Urothelium cell line (cell line): ENCODE data around the gene PRKAG2.

Experiments
- DNase-seq: peaks from one replicate; pipeline ENCODE4 v3.0.0; 2011; ENCODE audit warnings: low spot score, mixed read lengths
- FAIRE-seq: peaks from 2 replicates; lab custom pipeline; 2011; peaks lifted over from hg19 to GRCh38; lab: Jason Lieb, UNC

The PRKAG2 gene

GRCh38 chr7:151704299-151704959 lies 172.5 kb downstream of the PRKAG2 start:
- FAIRE-seq, result no peak

GRCh38 chr7:151702961-151703360 lies 174.0 kb downstream of the PRKAG2 start:
- no peak for DNase-seq
- FAIRE-seq, result no peak

More at GRCh38 chr7:151704299-151704959, 172.5 kb downstream of the PRKAG2 start:
- DNase-seq, result no peak

GRCh38 chr7:151700586-151701165 lies 176.2 kb downstream of the PRKAG2 start:
- FAIRE-seq, result no peak
- DNase-seq, result no peak

GRCh38 chr7:151699928-151700319 lies 177.0 kb downstream of the PRKAG2 start:
- no peak for FAIRE-seq

GRCh38 chr7:151699147-151699927 lies 177.6 kb downstream of the PRKAG2 start:
- peak; percentile 49 for DNase-seq
- no peak for FAIRE-seq

More at GRCh38 chr7:151699928-151700319, 177.0 kb downstream of the PRKAG2 start:
- no peak for DNase-seq

- no peak for DNase-seq
- no peak for FAIRE-seq
These were observed 179.0 kb downstream of the PRKAG2 start for GRCh38 chr7:151697942-151698341.

GRCh38 chr7:151697515-151697895 lies 179.4 kb downstream of the PRKAG2 start:
- no peak for FAIRE-seq
- no peak for DNase-seq

- no peak for FAIRE-seq
- DNase-seq, result peak; percentile 65
These were observed 180.0 kb downstream of the PRKAG2 start for GRCh38 chr7:151696721-151697514.

GRCh38 chr7:151695951-151696541 lies 180.9 kb downstream of the PRKAG2 start:
- FAIRE-seq (no peak), DNase-seq (no peak)

GRCh38 chr7:151694828-151695580 lies 181.9 kb downstream of the PRKAG2 start:
- no peak for DNase-seq
- FAIRE-seq, result no peak

GRCh38 chr7:151694441-151694827 lies 182.5 kb downstream of the PRKAG2 start:
- DNase-seq, result no peak
- FAIRE-seq, result no peak

GRCh38 chr7:151693140-151693539 lies 183.8 kb downstream of the PRKAG2 start:
- FAIRE-seq (no peak), DNase-seq (no peak)

- DNase-seq (no peak), FAIRE-seq (no peak)
These were observed 184.2 kb downstream of the PRKAG2 start for GRCh38 chr7:151692721-151693120.

- no peak for FAIRE-seq
- DNase-seq, result no peak
These were observed 185.5 kb downstream of the PRKAG2 start for GRCh38 chr7:151691449-151691848.

GRCh38 chr7:151690606-151691005 lies 186.3 kb downstream of the PRKAG2 start:
- DNase-seq (no peak), FAIRE-seq (no peak)

- no peak for FAIRE-seq
- no peak for DNase-seq
These were observed 187.5 kb downstream of the PRKAG2 start for GRCh38 chr7:151689196-151689971.

- FAIRE-seq (no peak), DNase-seq (no peak)
These were observed 188.6 kb downstream of the PRKAG2 start for GRCh38 chr7:151688236-151688780.

GRCh38 chr7:151687523-151688235 lies 189.2 kb downstream of the PRKAG2 start:
- FAIRE-seq (no peak), DNase-seq (peak; percentile 80)
